ENCODE measurements around the gene TMCO4. TPM values are rescaled to one million over a fixed set of nuclear protein-coding genes. Genes with fewer than 3 reads are reported as not detected.

The TMCO4 gene
- total RNA-seq, 1 experiment from 2014 or later, result 7.2 TPM

DNA sequence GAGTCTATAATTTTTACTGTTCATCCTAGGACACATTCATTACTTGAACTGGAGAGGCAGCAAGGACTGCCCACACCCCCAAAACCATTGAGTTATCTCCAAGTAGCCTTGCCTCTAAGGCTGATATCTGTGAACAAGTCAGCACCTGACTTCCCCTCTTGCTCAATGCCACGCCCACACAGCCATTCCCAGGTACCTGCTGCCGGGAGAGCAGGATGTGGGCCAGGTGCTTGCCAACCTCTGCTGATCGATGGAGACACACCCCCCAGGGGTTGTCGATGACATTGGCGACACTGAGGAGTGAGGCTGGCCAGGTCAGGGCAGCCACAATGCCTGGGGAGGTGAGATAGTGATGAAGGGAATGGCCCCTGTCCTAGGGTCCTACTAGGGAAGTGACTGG lies 60.1 kb downstream of the TMCO4 start (continued):
- TF ChIP-seq, protein P1, sequence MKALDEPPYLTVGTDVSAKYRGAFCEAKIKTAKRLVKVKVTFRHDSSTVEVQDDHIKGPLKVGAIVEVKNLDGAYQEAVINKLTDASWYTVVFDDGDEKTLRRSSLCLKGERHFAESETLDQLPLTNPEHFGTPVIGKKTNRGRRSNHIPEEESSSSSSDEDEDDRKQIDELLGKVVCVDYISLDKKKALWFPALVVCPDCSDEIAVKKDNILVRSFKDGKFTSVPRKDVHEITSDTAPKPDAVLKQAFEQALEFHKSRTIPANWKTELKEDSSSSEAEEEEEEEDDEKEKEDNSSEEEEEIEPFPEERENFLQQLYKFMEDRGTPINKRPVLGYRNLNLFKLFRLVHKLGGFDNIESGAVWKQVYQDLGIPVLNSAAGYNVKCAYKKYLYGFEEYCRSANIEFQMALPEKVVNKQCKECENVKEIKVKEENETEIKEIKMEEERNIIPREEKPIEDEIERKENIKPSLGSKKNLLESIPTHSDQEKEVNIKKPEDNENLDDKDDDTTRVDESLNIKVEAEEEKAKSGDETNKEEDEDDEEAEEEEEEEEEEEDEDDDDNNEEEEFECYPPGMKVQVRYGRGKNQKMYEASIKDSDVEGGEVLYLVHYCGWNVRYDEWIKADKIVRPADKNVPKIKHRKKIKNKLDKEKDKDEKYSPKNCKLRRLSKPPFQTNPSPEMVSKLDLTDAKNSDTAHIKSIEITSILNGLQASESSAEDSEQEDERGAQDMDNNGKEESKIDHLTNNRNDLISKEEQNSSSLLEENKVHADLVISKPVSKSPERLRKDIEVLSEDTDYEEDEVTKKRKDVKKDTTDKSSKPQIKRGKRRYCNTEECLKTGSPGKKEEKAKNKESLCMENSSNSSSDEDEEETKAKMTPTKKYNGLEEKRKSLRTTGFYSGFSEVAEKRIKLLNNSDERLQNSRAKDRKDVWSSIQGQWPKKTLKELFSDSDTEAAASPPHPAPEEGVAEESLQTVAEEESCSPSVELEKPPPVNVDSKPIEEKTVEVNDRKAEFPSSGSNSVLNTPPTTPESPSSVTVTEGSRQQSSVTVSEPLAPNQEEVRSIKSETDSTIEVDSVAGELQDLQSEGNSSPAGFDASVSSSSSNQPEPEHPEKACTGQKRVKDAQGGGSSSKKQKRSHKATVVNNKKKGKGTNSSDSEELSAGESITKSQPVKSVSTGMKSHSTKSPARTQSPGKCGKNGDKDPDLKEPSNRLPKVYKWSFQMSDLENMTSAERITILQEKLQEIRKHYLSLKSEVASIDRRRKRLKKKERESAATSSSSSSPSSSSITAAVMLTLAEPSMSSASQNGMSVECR (CRISPR knock-in tag; IDR thresholded peaks at IDR 0.05; ENCODE audit: borderline replicate concordance), result no peak
- TF ChIP-seq, protein P2, sequence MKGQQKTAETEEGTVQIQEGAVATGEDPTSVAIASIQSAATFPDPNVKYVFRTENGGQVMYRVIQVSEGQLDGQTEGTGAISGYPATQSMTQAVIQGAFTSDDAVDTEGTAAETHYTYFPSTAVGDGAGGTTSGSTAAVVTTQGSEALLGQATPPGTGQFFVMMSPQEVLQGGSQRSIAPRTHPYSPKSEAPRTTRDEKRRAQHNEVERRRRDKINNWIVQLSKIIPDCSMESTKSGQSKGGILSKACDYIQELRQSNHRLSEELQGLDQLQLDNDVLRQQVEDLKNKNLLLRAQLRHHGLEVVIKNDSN (CRISPR knock-in tag; IDR thresholded peaks at IDR 0.05), result no peak
- no peak for TF ChIP-seq NR2C2 (CRISPR knock-in tag; IDR thresholded peaks at IDR 0.05)
- TF ChIP-seq IRF2 (CRISPR knock-in tag; IDR thresholded peaks at IDR 0.05; ENCODE audit: borderline replicate concordance, low read depth), result no peak
- no peak for TF ChIP-seq RELA (CRISPR knock-in tag; IDR thresholded peaks at IDR 0.05; ENCODE audit: borderline replicate concordance)

DNA sequence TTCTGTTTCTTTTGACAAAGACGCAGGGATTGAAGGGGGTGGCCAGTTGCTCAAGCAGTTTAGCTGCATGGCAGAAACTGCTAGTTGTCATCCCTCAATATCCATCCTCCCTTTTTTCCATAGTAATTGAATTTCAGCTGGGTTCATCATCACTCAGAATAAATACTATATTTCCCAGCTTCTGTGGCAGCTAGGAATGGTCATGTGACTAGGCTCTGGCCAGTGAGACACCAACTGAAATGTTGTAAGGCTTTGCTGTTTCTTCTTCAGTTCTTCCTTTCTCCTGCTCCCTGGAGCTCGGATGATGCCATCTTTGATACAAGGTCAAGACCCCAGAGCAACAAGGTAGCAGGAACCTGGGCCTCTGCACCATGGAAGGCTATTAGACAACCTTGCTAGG lies 61.0 kb downstream of the TMCO4 start:
- CTCF ChIA-PET, result interaction anchor here (1.5 kb wide), 1 partner anchor 23 kb away, joined by 7 read pairs; no protein-coding TSS in a partner anchor
- 0 out of 2 replicates have a peak, but pooled peaks cover 6% of the 10 kb centered on the region for H3K36me3 Mint-ChIP-seq
- DNase-seq (ENCODE audit: low spot score), result no peak
- no peak for TF ChIP-seq ZNF219 (CRISPR knock-in tag; IDR thresholded peaks at IDR 0.05; ENCODE audit: borderline replicate concordance)
- TF ChIP-seq NFATC4 (CRISPR knock-in tag; IDR thresholded peaks at IDR 0.05), result no peak
- TF ChIP-seq ELF4 (CRISPR knock-in tag; IDR thresholded peaks at IDR 0.05; ENCODE audit: low read depth), result no peak
- TF ChIP-seq, protein P3, sequence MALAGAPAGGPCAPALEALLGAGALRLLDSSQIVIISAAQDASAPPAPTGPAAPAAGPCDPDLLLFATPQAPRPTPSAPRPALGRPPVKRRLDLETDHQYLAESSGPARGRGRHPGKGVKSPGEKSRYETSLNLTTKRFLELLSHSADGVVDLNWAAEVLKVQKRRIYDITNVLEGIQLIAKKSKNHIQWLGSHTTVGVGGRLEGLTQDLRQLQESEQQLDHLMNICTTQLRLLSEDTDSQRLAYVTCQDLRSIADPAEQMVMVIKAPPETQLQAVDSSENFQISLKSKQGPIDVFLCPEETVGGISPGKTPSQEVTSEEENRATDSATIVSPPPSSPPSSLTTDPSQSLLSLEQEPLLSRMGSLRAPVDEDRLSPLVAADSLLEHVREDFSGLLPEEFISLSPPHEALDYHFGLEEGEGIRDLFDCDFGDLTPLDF (CRISPR knock-in tag; IDR thresholded peaks at IDR 0.05), result no peak
- TF ChIP-seq, protein P4, sequence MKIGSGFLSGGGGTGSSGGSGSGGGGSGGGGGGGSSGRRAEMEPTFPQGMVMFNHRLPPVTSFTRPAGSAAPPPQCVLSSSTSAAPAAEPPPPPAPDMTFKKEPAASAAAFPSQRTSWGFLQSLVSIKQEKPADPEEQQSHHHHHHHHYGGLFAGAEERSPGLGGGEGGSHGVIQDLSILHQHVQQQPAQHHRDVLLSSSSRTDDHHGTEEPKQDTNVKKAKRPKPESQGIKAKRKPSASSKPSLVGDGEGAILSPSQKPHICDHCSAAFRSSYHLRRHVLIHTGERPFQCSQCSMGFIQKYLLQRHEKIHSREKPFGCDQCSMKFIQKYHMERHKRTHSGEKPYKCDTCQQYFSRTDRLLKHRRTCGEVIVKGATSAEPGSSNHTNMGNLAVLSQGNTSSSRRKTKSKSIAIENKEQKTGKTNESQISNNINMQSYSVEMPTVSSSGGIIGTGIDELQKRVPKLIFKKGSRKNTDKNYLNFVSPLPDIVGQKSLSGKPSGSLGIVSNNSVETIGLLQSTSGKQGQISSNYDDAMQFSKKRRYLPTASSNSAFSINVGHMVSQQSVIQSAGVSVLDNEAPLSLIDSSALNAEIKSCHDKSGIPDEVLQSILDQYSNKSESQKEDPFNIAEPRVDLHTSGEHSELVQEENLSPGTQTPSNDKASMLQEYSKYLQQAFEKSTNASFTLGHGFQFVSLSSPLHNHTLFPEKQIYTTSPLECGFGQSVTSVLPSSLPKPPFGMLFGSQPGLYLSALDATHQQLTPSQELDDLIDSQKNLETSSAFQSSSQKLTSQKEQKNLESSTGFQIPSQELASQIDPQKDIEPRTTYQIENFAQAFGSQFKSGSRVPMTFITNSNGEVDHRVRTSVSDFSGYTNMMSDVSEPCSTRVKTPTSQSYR (CRISPR knock-in tag; IDR thresholded peaks at IDR 0.05), result no peak
- no peak for TF ChIP-seq RELA (CRISPR knock-in tag; IDR thresholded peaks at IDR 0.05; ENCODE audit: borderline replicate concordance)
- no peak for TF ChIP-seq PRRX2 (CRISPR knock-in tag; IDR thresholded peaks at IDR 0.05)
- TF ChIP-seq ZNF263 (CRISPR knock-in tag; IDR thresholded peaks at IDR 0.05; ENCODE audit: low read depth), result no peak
- TF ChIP-seq, protein P5, sequence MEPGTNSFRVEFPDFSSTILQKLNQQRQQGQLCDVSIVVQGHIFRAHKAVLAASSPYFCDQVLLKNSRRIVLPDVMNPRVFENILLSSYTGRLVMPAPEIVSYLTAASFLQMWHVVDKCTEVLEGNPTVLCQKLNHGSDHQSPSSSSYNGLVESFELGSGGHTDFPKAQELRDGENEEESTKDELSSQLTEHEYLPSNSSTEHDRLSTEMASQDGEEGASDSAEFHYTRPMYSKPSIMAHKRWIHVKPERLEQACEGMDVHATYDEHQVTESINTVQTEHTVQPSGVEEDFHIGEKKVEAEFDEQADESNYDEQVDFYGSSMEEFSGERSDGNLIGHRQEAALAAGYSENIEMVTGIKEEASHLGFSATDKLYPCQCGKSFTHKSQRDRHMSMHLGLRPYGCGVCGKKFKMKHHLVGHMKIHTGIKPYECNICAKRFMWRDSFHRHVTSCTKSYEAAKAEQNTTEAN (CRISPR knock-in tag; IDR thresholded peaks at IDR 0.05), result no peak
- TF ChIP-seq, protein P6, sequence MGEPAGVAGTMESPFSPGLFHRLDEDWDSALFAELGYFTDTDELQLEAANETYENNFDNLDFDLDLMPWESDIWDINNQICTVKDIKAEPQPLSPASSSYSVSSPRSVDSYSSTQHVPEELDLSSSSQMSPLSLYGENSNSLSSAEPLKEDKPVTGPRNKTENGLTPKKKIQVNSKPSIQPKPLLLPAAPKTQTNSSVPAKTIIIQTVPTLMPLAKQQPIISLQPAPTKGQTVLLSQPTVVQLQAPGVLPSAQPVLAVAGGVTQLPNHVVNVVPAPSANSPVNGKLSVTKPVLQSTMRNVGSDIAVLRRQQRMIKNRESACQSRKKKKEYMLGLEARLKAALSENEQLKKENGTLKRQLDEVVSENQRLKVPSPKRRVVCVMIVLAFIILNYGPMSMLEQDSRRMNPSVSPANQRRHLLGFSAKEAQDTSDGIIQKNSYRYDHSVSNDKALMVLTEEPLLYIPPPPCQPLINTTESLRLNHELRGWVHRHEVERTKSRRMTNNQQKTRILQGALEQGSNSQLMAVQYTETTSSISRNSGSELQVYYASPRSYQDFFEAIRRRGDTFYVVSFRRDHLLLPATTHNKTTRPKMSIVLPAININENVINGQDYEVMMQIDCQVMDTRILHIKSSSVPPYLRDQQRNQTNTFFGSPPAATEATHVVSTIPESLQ (CRISPR knock-in tag; IDR thresholded peaks at IDR 0.05), result no peak
- peaks cover 7% of the 10 kb centered on the region; the same call in 1 of the 2 replicates for H3K9me3 Mint-ChIP-seq
- no peaks in the 10 kb centered on the region for H3K27me3 Mint-ChIP-seq (ENCODE audit: low read depth)
- no peak overlapping the region for H3K27ac Mint-ChIP-seq
- no peak for ATAC-seq
- POLR2A ChIA-PET, result no interaction called here
- H3K4me3 Mint-ChIP-seq, result no peak overlapping the region
- no peaks in the 10 kb centered on the region for H3K4me1 Mint-ChIP-seq
